Measurements from ENCODE around the gene DENND2C.

DNA sequence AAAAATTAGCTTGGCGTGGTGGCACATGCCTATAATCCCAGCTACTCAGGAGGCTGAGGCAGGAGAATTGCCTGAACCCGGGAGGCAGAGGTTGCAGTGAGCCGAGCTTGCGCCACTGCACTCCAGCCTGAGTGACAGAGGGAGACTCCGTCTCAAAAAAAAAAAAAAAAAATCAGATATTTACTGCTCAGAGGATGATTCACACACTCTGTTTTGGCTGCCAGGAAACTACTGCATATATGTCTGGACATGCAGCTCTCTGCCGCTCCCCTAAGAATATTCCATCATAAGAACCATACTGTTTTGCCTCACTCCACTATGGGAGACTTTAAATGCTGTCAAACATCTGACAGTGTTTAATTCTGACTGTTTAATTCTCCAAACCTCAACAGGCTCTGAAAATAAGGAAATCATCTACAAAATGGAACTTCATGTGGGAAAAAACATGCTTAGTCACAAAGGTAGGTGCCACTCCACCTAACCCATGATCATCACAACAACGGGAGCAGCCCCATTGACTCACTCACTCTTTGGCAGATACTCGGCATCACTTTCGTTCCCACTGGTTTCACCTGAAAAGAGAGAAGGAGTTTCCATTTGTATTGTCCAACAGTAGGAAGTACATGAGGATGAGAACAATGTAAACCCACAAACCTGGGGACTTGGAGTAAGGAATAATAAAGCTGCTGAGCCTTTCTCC is 59.2 kb downstream of the DENND2C start:
- TF ChIP-seq, protein P1, sequence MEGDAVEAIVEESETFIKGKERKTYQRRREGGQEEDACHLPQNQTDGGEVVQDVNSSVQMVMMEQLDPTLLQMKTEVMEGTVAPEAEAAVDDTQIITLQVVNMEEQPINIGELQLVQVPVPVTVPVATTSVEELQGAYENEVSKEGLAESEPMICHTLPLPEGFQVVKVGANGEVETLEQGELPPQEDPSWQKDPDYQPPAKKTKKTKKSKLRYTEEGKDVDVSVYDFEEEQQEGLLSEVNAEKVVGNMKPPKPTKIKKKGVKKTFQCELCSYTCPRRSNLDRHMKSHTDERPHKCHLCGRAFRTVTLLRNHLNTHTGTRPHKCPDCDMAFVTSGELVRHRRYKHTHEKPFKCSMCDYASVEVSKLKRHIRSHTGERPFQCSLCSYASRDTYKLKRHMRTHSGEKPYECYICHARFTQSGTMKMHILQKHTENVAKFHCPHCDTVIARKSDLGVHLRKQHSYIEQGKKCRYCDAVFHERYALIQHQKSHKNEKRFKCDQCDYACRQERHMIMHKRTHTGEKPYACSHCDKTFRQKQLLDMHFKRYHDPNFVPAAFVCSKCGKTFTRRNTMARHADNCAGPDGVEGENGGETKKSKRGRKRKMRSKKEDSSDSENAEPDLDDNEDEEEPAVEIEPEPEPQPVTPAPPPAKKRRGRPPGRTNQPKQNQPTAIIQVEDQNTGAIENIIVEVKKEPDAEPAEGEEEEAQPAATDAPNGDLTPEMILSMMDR (IDR thresholded peaks at IDR 0.05) = no peak
- no peak for TF ChIP-seq POLR2A (IDR thresholded peaks at IDR 0.05)
